OCI-LY3 (cell line): ENCODE measurements around the gene NCBP3.

Experiments
- H2AFZ ChIP-seq: fragments of 200-600, 300-600 bp; shearing (Covaris generic); 2 replicates; pipeline ENCODE4 v1.6.0; 2014; ENCODE audit warnings: antibody characterized with exemption, low read depth, low read length
- H3K27ac ChIP-seq: fragments of 200-600, 300-600 bp; sonication (generic); 2 replicates; pipeline ENCODE4 v1.5.1; 2014; ENCODE audit warnings: mild to moderate bottlenecking, low read length, moderate library complexity, mixed read lengths
- H3K27me3 ChIP-seq: fragments of 200-600, 300-600 bp; sonication (generic); 2 replicates; pipeline ENCODE4 v1.6.1; 2014; ENCODE audit warnings: low read depth, low read length, mixed read lengths
- H3K36me3 ChIP-seq: fragments of 200-600, 300-600 bp; sonication (generic); replicated peaks from 2 replicates; pipeline ENCODE3; 2014; ENCODE audit warnings: low read depth, low read length, mixed read lengths
- H3K4me1 ChIP-seq: fragments of 300-600, 200-600 bp; sonication (generic); 2 replicates; pipeline ENCODE4 v1.6.1; 2014; ENCODE audit warnings: low read length, mixed read lengths
- H3K4me2 ChIP-seq: fragments of 200-600, 300-600 bp; sonication (generic); 2 replicates; pipeline ENCODE4 v1.6.1; 2014; ENCODE audit warnings: low read length, mixed read lengths
- H3K4me3 ChIP-seq: fragments of 300-600, 200-600 bp; sonication (generic); 2 replicates; pipeline ENCODE4 v1.5.1; 2014; ENCODE audit warnings: antibody characterized with exemption, mild to moderate bottlenecking, low read length, moderate library complexity
- H3K79me2 ChIP-seq: fragments of 300-600, 200-600 bp; shearing (Covaris generic); 2 replicates; pipeline ENCODE4 v1.6.1; 2014; ENCODE audit warnings: mild to moderate bottlenecking, low read length, mixed read lengths
- H3K9ac ChIP-seq: fragments of 300-600, 200-600 bp; shearing (Covaris generic); 2 replicates; pipeline ENCODE4 v1.6.0; 2014; ENCODE audit warnings: mild to moderate bottlenecking, low read length, moderate library complexity
- H3K9me3 ChIP-seq: fragments of 200-600, 300-600 bp; shearing (Covaris generic); 2 replicates; pipeline ENCODE4 v1.6.1; 2014; ENCODE audit warnings: low read length, mixed read lengths; ENCODE audit not compliant: insufficient read depth
- H4K20me1 ChIP-seq: fragments of 200-600, 300-600 bp; sonication (generic); 2 replicates; pipeline ENCODE4 v1.6.1; 2016; ENCODE audit warnings: low read length, mixed read lengths; ENCODE audit not compliant: insufficient read depth
- EZH2phosphoT487 ChIP-seq: fragments of 200-600 bp; shearing (Covaris generic); IDR thresholded peaks from 2 replicates; pipeline ENCODE4 v1.6.1; 2018; ENCODE audit warnings: antibody characterized with exemption, mixed run types, low read depth
- TF ChIP-seq, protein P1 (sequence below): fragments of 200-600, 300-600 bp; sonication (generic); IDR thresholded peaks from 2 replicates; pipeline ENCODE4 v1.5.1; 2014; ENCODE audit warnings: antibody characterized with exemption, low read length, low read depth

The NCBP3 gene

DNA sequence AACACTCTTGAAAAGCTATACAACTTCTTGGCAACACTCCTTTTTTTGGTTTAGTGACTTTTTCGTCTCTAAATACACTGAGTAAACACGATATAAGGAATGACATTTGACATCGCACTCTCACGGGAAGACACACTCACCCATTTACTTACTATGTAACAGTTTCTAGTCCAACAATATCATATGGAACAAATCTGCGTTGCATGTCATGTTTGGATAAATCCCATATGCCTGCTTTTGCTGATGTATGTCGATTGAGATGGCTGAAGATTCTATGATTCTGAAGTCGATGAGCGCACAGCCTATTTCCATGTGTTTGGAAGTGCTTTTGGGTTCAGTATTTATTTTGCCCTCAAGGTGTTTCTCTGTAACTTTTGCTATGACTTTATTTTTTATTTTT lies 63.3 kb downstream of the NCBP3 start:
- TF ChIP-seq, protein P1, sequence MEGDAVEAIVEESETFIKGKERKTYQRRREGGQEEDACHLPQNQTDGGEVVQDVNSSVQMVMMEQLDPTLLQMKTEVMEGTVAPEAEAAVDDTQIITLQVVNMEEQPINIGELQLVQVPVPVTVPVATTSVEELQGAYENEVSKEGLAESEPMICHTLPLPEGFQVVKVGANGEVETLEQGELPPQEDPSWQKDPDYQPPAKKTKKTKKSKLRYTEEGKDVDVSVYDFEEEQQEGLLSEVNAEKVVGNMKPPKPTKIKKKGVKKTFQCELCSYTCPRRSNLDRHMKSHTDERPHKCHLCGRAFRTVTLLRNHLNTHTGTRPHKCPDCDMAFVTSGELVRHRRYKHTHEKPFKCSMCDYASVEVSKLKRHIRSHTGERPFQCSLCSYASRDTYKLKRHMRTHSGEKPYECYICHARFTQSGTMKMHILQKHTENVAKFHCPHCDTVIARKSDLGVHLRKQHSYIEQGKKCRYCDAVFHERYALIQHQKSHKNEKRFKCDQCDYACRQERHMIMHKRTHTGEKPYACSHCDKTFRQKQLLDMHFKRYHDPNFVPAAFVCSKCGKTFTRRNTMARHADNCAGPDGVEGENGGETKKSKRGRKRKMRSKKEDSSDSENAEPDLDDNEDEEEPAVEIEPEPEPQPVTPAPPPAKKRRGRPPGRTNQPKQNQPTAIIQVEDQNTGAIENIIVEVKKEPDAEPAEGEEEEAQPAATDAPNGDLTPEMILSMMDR: no peak
- TF ChIP-seq EZH2phosphoT487: no peak
- Histone ChIP-seq H2AFZ (no peak overlapping the region), H3K27ac (no peak overlapping the region), H3K79me2 (no peaks in the 10 kb centered on the region), H3K4me3 (no peak overlapping the region), H3K36me3 (no peaks in the 10 kb centered on the region), H3K9ac (no peak overlapping the region), H3K27me3 (no peaks in the 10 kb centered on the region), H4K20me1 (no peaks in the 10 kb centered on the region), H3K4me1 (no peaks in the 10 kb centered on the region), H3K9me3 (no peaks in the 10 kb centered on the region), H3K4me2 (no peak overlapping the region)

DNA sequence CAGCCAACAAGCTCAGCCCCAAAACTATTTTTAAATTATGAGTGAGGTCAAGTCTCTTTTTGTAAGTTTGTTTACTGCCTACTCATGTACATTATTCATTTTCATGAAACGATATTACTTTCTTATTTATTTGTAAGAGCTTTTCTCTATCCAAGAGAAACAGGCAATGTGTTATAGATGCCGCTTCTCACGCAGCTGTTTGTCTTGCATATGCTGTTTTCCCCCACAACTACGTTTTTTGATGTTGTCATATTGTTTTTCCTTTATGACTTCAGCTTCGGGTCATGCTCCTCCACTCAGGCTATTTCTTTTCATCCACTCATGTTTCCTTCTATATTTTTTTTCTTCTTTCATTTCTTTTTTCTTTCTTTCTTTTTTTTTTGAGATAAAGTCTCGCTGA lies 65.1 kb downstream of the NCBP3 start:
- H3K4me1 ChIP-seq: no peaks in the 10 kb centered on the region
- H3K27me3 ChIP-seq: no peaks in the 10 kb centered on the region
- no peak overlapping the region for H3K4me2 ChIP-seq
- no peaks in the 10 kb centered on the region for H3K79me2 ChIP-seq
- H3K4me3 ChIP-seq: no peak overlapping the region
- no peak overlapping the region for H2AFZ ChIP-seq
- H3K36me3 ChIP-seq: no peaks in the 10 kb centered on the region
- H3K27ac ChIP-seq: no peak overlapping the region
- H4K20me1 ChIP-seq: no peaks in the 10 kb centered on the region
- H3K9me3 ChIP-seq: no peaks in the 10 kb centered on the region
- H3K9ac ChIP-seq: no peak overlapping the region
- TF ChIP-seq, protein P1: no peak
- no peak for TF ChIP-seq EZH2phosphoT487

DNA sequence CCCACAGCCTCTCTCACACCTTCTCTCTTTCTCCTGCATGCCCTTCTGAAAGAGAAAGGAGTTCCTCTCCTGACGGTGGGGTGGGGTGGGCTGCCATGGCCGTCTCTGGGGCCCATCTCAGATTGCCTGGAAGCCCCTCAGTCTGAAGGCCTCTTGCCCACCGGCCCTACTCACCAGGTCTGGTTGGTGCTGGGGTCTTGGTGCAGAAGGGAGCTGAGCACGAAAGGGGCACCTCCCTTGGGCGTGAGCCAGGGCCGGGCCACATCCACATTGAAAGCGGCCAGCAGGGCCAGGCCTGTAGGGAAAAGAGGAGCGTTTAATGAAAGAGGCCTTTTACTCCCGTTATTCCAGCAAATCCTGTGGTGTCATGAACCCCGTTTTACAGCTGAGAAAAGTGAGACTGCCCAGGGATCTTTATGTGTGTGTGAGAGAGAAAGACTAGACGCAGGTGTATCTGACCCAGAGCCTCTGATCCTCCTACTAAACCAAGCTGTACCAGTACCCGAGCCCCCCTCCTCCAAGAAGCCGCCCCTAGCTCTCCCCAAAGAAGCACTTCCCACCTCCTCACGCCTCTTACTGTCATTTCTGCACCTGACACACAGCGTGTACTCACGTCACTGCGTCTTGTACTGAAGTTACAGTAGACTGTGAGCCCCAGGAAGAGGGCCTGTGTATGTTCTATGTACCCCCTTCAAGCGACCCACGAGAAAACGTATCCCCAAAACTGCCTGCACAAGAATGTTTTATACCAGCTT lies 68.5 kb downstream of the NCBP3 start:
- Histone ChIP-seq H3K36me3 (no peaks in the 10 kb centered on the region), H3K9me3 (no peaks in the 10 kb centered on the region), H3K9ac (no peak overlapping the region), H3K79me2 (no peaks in the 10 kb centered on the region), H3K4me3 (no peak overlapping the region), H3K27me3 (no peaks in the 10 kb centered on the region), H3K4me1 (no peaks in the 10 kb centered on the region), H4K20me1 (no peaks in the 10 kb centered on the region), H3K27ac (no peak overlapping the region), H3K4me2 (no peak overlapping the region), H2AFZ (no peak overlapping the region)
- no peak for TF ChIP-seq EZH2phosphoT487
- TF ChIP-seq, protein P1: no peak

DNA sequence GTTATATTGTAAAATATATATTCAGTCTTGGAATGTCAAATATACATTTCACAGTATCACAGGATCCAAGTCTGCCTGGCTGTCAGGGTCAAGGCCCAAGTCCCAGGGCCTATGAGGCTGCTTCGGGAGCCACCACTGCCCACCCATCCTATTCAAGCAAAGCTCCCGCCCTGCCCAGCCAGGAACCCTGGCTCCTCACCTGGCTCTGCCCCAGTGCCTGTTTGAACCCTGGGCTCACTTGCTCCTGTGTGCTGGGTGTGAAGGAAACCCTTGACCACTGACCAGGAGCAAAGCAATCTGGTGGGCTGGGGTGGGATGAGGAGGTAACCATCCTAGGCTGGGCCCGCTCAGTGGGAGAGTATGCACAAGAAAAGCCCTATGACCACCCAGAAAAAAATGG lies 72.1 kb downstream of the NCBP3 start:
- Histone ChIP-seq H3K4me2 (no peak overlapping the region), H3K27me3 (no peaks in the 10 kb centered on the region), H3K79me2 (no peaks in the 10 kb centered on the region), H4K20me1 (no peaks in the 10 kb centered on the region), H3K27ac (no peak overlapping the region), H3K4me1 (no peaks in the 10 kb centered on the region), H3K9ac (no peak overlapping the region), H3K36me3 (no peaks in the 10 kb centered on the region), H2AFZ (no peak overlapping the region), H3K4me3 (no peak overlapping the region), H3K9me3 (no peaks in the 10 kb centered on the region)
- no peak for TF ChIP-seq EZH2phosphoT487
- TF ChIP-seq, protein P1: no peak
